Spleen (tissue), 7 donors: Measurements from ENCODE around the gene HCAR2.

Experiments
- POLR2A ChIP-seq, 3 donors: fragments of 450-650 bp; IDR thresholded peaks; one replicate each; pipeline ENCODE4 v1.5.1; 2017; ENCODE audit warnings: antibody characterized with exemption in 3 of 3, mild to moderate bottlenecking in 1 of 3
- POLR2AphosphoS5 ChIP-seq, 3 donors: sonication (generic); formaldehyde crosslinking; IDR thresholded peaks; one replicate each; pipeline ENCODE4 v1.5.1; 2017; ENCODE audit warnings: antibody characterized with exemption in 3 of 3
- TF ChIP-seq, protein P1 (sequence below), 11 experiments: fragments of 200-600 bp in 7 of 11; fragments of 450-650 bp in 4 of 11; sonication (generic) in 4 of 11; IDR thresholded peaks in 8 of 11; conservative IDR thresholded peaks in 3 of 11; 1 replicate in 7 of 11; 2 replicates in 4 of 11; pipeline versions ENCODE4 v1.4.0 to v1.8.0; 2016 to 2021; ENCODE audit warnings: antibody characterized with exemption in 11 of 11, inconsistent platforms in 4 of 11, mild to moderate bottlenecking in 1 of 11
- donor health status: DM: no; HTN: no; CAD: no; lungs with moderate emphysema.
- donor health status: DM: no; HTN: no; CAD: no.
- donor health status: DM: no; HTN: no; CAD: no.

DNA sequence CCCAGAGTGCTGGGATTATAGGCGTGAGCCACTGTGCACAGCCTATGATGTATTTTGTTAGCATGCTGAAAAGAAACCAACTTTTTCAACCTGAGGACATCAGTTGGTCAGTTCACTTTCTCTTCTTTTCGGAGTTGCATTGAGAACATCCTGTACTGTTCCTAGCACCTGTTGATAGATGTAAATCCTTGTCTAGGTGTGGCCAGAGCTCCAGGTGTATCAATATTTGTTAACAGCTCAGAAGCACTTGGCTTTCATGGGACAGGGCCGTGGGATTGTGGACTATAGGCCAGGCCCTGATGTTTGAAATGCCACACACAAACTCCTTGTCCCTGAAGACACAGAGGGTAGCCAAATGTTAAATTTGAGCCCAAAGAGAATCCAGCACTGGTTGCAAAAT is 14.9 kb downstream of the HCAR2 start:
- TF ChIP-seq POLR2A (IDR thresholded peaks at IDR 0.05), result no peak
- TF ChIP-seq, protein P1, sequence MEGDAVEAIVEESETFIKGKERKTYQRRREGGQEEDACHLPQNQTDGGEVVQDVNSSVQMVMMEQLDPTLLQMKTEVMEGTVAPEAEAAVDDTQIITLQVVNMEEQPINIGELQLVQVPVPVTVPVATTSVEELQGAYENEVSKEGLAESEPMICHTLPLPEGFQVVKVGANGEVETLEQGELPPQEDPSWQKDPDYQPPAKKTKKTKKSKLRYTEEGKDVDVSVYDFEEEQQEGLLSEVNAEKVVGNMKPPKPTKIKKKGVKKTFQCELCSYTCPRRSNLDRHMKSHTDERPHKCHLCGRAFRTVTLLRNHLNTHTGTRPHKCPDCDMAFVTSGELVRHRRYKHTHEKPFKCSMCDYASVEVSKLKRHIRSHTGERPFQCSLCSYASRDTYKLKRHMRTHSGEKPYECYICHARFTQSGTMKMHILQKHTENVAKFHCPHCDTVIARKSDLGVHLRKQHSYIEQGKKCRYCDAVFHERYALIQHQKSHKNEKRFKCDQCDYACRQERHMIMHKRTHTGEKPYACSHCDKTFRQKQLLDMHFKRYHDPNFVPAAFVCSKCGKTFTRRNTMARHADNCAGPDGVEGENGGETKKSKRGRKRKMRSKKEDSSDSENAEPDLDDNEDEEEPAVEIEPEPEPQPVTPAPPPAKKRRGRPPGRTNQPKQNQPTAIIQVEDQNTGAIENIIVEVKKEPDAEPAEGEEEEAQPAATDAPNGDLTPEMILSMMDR (IDR thresholded peaks at IDR 0.05 in 8 of 11, conservative IDR thresholded peaks at IDR 0.05 in 3 of 11), result no peak
- TF ChIP-seq POLR2AphosphoS5 (IDR thresholded peaks at IDR 0.05), result no peak
